ENCODE results near the gene SLC35F1. TPM values are rescaled to one million over a fixed set of nuclear protein-coding genes. Genes with fewer than 3 reads are reported as not detected.

The SLC35F1 gene
- total RNA-seq, 1 donor from 2014 or later: 24.3 TPM

DNA sequence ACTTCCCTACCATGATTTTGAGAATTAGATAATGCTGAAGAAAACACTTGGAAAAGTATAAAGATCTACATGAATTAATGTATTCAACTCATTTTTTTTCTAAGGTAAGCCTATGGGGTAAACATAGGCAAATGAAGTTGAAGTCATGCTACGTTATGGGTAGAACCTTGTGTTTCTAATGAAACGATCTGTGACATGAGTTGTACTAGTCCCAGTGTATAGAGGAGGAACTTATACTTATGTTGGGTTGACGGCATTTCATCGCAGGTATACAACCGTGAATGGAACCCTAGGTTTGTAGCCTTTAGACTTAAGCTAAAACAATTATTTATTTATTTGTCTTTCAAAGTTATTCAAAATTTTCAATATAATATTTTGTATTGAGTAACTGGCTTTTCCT, 2.6 kb downstream of the SLC35F1 start:
- Mint-ChIP-seq H3K27ac (no peak overlapping the region), H3K9me3 (peaks cover 3% of the 10 kb centered on the region), H3K36me3 (peaks cover 12% of the 10 kb centered on the region), H3K27me3 (ENCODE audit: insufficient read depth, low read depth) (peaks cover 2% of the 10 kb centered on the region), H3K4me3 (peak overlapping the region; percentile 67), H3K4me1 (peaks cover 21% of the 10 kb centered on the region)
- no peak overlapping the region for H3K27ac ChIP-seq
- no peak overlapping the region for H3K4me2 ChIP-seq
- H4K20me1 ChIP-seq (ENCODE audit: low read depth): no peaks in the 10 kb centered on the region
- peaks cover 9% of the 10 kb centered on the region for H3K4me1 ChIP-seq
- peaks cover 4% of the 10 kb centered on the region for H3K79me2 ChIP-seq (ENCODE audit: low read depth)
- H3K36me3 ChIP-seq: no peaks in the 10 kb centered on the region
- no peak overlapping the region for H3K9ac ChIP-seq
- DNase-seq (ENCODE audit: low spot score): no peak
- H3F3A ChIP-seq (ENCODE audit: low read depth): peaks cover 11% of the 10 kb centered on the region
- TF ChIP-seq, protein P1, sequence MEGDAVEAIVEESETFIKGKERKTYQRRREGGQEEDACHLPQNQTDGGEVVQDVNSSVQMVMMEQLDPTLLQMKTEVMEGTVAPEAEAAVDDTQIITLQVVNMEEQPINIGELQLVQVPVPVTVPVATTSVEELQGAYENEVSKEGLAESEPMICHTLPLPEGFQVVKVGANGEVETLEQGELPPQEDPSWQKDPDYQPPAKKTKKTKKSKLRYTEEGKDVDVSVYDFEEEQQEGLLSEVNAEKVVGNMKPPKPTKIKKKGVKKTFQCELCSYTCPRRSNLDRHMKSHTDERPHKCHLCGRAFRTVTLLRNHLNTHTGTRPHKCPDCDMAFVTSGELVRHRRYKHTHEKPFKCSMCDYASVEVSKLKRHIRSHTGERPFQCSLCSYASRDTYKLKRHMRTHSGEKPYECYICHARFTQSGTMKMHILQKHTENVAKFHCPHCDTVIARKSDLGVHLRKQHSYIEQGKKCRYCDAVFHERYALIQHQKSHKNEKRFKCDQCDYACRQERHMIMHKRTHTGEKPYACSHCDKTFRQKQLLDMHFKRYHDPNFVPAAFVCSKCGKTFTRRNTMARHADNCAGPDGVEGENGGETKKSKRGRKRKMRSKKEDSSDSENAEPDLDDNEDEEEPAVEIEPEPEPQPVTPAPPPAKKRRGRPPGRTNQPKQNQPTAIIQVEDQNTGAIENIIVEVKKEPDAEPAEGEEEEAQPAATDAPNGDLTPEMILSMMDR (IDR thresholded peaks at IDR 0.05): no peak
- TF ChIP-seq EZH2phosphoT487 (IDR thresholded peaks at IDR 0.05) (no peak), EZH2 (IDR thresholded peaks at IDR 0.05) (no peak)
- peaks cover 34% of the 10 kb centered on the region for H3K27me3 ChIP-seq
- no peak overlapping the region for H3K4me3 ChIP-seq
- no peak overlapping the region for H2AFZ ChIP-seq (replicated peaks)
- H3K9me3 ChIP-seq (ENCODE audit: low read depth): no peaks in the 10 kb centered on the region

DNA sequence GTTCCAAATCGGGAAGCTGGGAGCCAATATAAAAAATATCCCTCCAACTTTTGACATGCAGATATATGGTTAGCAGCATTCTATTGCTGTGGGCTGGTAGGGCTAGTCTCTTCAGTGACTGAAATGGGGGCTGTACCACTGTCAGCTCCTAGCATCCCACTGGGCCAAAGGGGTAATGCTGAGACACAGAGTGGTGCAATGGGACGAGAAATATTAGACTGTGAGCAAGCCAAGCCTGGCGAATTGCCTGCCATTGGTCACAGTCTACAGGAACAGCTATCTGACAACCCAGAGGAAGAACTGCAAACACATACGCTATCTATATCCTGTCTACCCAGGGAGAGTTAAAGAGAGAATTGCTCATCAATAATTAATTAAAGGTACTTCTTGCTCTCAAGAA, 3.5 kb downstream of the SLC35F1 start:
- Histone ChIP-seq H3K36me3 (no peaks in the 10 kb centered on the region), H3K27ac (no peak overlapping the region), H3K4me1 (peaks cover 9% of the 10 kb centered on the region), H2AFZ (replicated peaks) (no peak overlapping the region), H3K4me2 (no peak overlapping the region), H4K20me1 (ENCODE audit: low read depth) (no peaks in the 10 kb centered on the region), H3K4me3 (no peak overlapping the region), H3F3A (ENCODE audit: low read depth) (peaks cover 11% of the 10 kb centered on the region), H3K9me3 (ENCODE audit: low read depth) (no peaks in the 10 kb centered on the region), H3K79me2 (ENCODE audit: low read depth) (peaks cover 4% of the 10 kb centered on the region), H3K27me3 (peaks cover 31% of the 10 kb centered on the region), H3K9ac (no peak overlapping the region)
- H3K4me1 Mint-ChIP-seq: peaks cover 21% of the 10 kb centered on the region
- DNase-seq (ENCODE audit: low spot score): no peak
- H3K27ac Mint-ChIP-seq: no peak overlapping the region
- TF ChIP-seq EZH2phosphoT487 (IDR thresholded peaks at IDR 0.05): no peak
- H3K36me3 Mint-ChIP-seq: peaks cover 12% of the 10 kb centered on the region
- H3K27me3 Mint-ChIP-seq (ENCODE audit: insufficient read depth, low read depth): peaks cover 2% of the 10 kb centered on the region
- peaks cover 3% of the 10 kb centered on the region for H3K9me3 Mint-ChIP-seq
- H3K4me3 Mint-ChIP-seq: peak overlapping the region; percentile 2

DNA sequence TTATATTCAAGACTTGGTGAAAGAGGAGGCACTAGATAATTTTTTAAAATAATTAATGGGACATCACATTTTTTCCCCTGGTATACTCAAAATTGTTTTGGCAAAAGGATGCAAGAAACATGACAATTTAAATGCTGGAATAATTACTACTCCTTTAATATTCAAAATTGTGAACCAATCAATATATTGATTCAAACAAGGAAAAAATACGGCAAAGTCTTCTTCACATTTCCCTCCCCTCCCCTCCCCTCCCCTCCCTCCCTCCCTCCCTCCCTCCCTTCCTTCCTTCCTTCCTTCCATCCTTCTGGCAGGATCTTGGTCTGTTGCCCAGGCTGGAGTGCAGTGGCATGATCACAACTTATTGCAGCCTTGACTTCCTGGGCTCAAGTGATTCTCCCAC, 4.1 kb downstream of the SLC35F1 start:
- Histone ChIP-seq H4K20me1 (ENCODE audit: low read depth) (no peaks in the 10 kb centered on the region), H3K27ac (no peak overlapping the region), H3K4me1 (peaks cover 8% of the 10 kb centered on the region), H3K9ac (no peak overlapping the region), H3K4me2 (no peak overlapping the region), H3K79me2 (ENCODE audit: low read depth) (peaks cover 4% of the 10 kb centered on the region), H2AFZ (replicated peaks) (no peak overlapping the region), H3K36me3 (no peaks in the 10 kb centered on the region), H3F3A (ENCODE audit: low read depth) (peaks cover 11% of the 10 kb centered on the region), H3K9me3 (ENCODE audit: low read depth) (no peaks in the 10 kb centered on the region), H3K27me3 (peaks cover 25% of the 10 kb centered on the region), H3K4me3 (no peak overlapping the region)
- Mint-ChIP-seq H3K27ac (no peak overlapping the region), H3K4me3 (no peak overlapping the region), H3K27me3 (ENCODE audit: insufficient read depth, low read depth) (peaks cover 2% of the 10 kb centered on the region), H3K4me1 (peaks cover 19% of the 10 kb centered on the region), H3K36me3 (peaks cover 12% of the 10 kb centered on the region), H3K9me3 (peaks cover 3% of the 10 kb centered on the region)
- DNase-seq (ENCODE audit: low spot score): no peak
- TF ChIP-seq, protein P1 (IDR thresholded peaks at IDR 0.05): no peak
- TF ChIP-seq EZH2phosphoT487 (IDR thresholded peaks at IDR 0.05) (no peak), EZH2 (IDR thresholded peaks at IDR 0.05) (no peak)

DNA sequence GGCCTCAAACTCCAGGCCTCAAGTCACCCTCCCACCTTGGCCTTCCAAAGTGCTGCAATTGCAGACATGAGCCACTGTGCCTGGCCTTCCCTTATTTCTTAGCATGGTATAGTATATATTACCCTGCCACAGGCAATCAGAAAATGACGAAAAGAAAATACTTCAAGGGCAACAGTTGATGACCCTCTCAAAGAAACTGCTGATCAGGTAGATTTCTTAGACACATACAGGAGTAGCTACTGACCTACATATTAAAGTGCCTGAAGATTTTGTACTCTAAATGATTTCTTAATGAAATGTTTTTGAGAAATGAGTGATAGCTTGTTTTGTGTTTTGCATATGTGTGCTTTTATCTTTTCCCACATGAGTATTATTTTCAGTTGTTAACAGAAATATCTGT, 4.6 kb downstream of the SLC35F1 start:
- DNase-seq (ENCODE audit: low spot score): no peak
- Histone ChIP-seq H3K27me3 (peaks cover 23% of the 10 kb centered on the region), H3K9ac (no peak overlapping the region), H2AFZ (replicated peaks) (no peak overlapping the region), H3K36me3 (no peaks in the 10 kb centered on the region), H3K79me2 (ENCODE audit: low read depth) (peaks cover 4% of the 10 kb centered on the region), H3K27ac (no peak overlapping the region), H3K4me2 (no peak overlapping the region), H3K9me3 (ENCODE audit: low read depth) (no peaks in the 10 kb centered on the region), H3K4me3 (no peak overlapping the region), H4K20me1 (ENCODE audit: low read depth) (no peaks in the 10 kb centered on the region), H3K4me1 (peaks cover 4% of the 10 kb centered on the region), H3F3A (ENCODE audit: low read depth) (peaks cover 6% of the 10 kb centered on the region)
- Mint-ChIP-seq H3K4me1 (peaks cover 14% of the 10 kb centered on the region), H3K27ac (no peak overlapping the region), H3K27me3 (ENCODE audit: insufficient read depth, low read depth) (peaks cover 2% of the 10 kb centered on the region), H3K4me3 (no peak overlapping the region), H3K36me3 (peaks cover 12% of the 10 kb centered on the region), H3K9me3 (peaks cover 3% of the 10 kb centered on the region)
- TF ChIP-seq EZH2phosphoT487 (IDR thresholded peaks at IDR 0.05) (no peak), EZH2 (IDR thresholded peaks at IDR 0.05) (no peak)
- TF ChIP-seq, protein P1 (IDR thresholded peaks at IDR 0.05): no peak
